Measurements from ENCODE around the gene IGF2BP1.
"Not testable (repeated sequence)": the region's sequence is repeated elsewhere in the genome, so short reads cannot be mapped to it uniquely, and the experiment has no call there.

The IGF2BP1 gene

GRCh38 chr17:48996722-48997102, 473 bp upstream of the IGF2BP1 start:
- no peak for DNase-seq

DNA sequence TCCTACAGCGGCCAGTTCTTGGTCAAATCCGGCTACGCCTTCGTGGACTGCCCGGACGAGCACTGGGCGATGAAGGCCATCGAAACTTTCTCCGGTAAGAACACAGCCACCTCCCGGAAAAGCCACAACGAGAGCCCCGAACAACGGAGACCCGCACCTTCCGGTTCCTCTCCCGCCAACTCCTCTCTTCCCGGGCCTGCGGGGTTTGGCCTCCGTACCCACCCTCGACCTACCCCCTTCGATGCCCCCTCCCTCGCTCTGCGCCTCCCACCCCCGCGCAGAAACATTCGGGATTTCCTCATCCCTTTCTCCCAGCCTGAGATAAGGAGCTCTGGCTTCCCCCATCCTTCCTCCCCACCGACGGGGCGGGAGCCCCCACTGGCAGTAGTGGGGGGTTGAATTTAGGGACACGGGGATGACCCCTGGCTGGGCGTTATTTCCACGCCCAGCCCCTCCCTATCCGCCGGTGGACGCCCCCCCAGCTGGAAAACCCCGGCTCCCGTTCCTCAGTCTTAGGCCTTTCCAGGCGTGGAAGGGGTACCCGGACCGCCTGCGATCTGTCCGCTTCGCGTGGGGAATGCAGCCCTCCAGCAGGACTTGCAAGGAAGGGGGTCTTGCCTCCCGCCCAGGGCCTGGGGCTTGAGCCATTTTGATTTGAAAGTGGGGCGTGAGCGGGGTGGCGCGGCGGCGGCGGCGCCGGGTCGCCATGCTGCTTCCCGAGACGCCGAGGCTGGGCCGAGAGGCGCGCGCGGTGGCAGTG, 822 bp downstream of the IGF2BP1 start:
- peak; percentile 8 for DNase-seq

GRCh38 chr17:48998587-48999440, 1.6 kb downstream of the IGF2BP1 start:
- no peak for DNase-seq

- no peak for DNase-seq
Measured at GRCh38 chr17:49000943-49001342, 3.8 kb downstream of the IGF2BP1 start.

- no peak for DNase-seq
Measured at GRCh38 chr17:49001671-49002070, 4.5 kb downstream of the IGF2BP1 start.

DNA sequence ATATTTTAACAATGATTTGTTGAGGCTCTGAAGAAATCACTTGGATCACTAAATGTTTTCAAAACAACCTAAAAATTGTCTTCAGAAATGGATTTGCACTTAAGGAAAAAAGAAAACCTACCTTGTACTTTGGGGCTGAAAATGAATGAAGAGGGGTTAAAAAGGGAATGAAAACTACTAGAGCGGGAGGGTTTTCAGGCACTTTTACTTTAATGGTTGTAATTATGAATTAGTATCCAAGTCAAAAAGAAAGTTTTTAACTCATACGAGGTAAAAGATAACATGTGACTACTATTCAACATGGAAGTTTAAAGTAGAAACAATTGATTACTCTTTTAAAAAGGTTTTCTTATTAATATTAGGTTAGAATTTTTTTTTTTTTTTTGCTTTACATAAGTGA, 5.1 kb downstream of the IGF2BP1 start:
- DNase-seq, result no peak

DNA sequence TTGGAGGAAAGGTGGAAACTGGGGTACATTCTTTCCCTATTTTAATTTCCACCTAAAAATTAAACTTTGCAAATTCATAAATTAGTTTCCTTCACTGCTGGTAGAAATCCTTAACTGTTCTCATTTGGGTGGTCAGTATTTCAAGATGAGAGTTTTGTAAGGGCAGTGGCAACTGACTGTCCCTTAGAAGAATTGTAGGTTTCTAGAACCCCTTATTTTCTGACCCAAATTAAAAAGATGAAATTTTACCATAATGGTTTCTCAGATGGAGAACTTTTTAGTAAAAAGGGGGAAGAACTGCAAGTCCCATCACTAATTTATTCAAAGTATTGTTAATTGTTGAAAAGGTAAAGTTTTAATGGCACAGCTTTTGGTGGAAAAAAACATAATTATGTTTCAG, 5.6 kb downstream of the IGF2BP1 start:
- no peak for DNase-seq

GRCh38 chr17:49003557-49004511, 6.6 kb downstream of the IGF2BP1 start:
- DNase-seq, result no peak

GRCh38 chr17:49005140-49005539, 8.0 kb downstream of the IGF2BP1 start:
- no peak for DNase-seq

DNA sequence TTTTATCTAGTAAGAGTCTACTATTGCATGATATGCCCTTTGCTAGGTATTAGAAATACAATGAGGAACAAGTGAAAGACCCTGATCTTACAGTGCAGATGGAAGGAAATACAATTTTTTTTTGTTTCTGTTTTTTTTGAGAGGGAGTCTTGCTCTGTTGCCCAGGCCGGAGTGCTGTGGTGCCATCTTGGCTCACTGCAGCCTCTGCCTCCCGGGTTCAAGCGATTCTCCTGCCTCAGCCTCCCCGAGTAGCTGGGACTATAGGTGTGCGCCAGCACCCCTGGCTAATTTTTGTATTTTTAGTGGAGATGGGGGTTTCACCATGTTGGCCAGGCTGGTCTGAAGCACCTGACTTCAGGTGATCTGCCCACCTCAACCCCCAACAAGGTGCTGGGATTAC, 11.7 kb downstream of the IGF2BP1 start:
- not testable (repeated sequence) for DNase-seq

GRCh38 chr17:49012769-49013255, 15.6 kb downstream of the IGF2BP1 start:
- no peak for DNase-seq

- DNase-seq, result no peak
Measured at GRCh38 chr17:49013311-49014213, 16.4 kb downstream of the IGF2BP1 start.

- DNase-seq, result no peak
Measured at GRCh38 chr17:49015179-49015923, 18.2 kb downstream of the IGF2BP1 start.

DNA sequence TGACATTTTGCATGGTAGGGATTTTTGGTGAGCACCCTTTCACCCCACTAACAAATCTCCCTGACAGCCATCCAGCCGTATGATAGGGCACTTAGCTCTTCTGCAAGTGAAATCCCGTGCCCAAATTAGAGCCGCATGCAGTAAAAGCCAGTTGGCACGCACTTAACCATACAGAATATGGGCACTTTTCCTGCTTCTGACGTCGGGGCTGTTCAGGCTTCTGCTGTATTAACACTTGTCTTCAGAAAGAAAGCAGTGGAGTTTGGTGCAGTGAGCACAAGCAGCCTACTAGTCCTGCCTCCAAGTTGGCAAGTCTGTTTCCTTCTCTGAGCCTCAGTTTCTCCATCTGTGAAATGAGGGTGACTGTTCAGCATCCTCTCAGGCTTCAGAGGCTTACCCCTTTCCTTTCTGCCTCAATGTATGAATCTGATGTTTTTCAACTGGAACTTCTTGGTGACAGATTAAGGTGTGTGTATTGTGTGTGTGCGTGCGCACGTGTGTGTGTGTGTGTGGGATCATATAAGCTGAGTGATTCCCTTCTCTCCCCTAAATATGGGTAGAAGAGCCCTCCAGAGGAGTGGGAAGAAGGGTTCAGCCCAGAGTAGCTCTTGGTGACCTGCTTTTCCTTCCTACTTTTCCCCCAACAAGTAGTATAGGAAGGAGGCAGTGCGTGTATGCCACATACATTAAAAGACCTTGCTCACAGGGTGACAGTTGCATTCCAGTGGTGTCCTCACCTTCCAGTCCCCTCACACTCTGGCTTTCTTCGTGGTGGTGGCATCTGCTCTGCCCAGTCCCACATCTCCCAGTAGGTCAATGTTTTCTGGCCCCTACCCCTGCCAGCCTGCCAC, 19.0 kb downstream of the IGF2BP1 start:
- no peak for DNase-seq

DNA sequence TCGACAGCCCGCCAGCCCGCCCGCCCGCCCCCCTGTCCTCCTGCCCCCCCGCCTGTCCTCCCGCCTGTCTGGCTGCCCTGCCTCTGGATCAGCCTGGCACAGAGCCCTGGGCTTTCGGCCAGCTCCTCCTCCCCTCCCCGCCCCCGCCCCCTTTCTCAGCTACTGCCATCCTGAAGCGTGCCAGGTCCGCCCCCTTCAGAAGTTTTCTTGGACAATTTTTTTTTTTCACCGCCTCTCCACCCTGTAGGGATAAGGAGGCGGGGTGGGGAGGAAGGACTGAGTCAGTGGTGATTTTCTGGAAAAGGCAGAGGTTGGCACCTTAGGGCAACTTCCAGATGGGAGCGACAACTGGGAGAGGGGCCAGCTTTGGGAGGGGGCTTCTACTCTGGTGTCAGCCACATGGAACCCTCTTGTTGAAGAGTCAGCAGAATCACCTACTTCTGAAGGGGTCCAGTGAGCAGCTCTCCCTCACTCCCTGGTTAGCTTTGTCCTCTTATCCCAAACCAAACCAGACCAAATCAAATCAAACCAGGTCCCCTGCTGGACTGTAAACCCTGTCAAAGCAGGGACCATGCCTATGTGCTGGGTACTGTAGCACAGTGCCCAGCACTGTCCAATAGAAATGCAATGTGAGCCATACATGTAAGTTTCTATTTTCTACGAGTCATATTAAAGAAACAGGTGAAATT, 19.7 kb downstream of the IGF2BP1 start:
- no peak for DNase-seq

GRCh38 chr17:49018116-49018612, 21.0 kb downstream of the IGF2BP1 start:
- DNase-seq, result no peak

DNA sequence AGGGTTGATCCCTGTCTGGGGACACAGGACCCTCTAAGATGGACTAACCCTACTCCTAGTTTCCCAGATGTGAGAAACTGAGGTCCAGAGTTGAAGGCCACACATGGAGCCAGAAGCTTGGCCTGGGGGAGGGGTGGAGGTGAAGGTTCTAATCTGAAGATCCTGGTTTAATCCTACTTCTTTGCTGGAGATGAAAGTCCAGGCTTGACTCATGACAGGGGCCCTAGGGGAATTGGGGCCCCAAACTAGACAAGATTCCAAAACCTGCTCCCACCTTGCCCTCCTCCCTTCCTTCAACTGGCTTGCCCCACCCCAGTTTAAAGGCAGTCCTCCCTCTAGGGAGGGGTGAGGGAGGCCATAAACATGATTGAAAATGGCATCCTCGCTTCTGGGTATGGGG, 21.6 kb downstream of the IGF2BP1 start:
- no peak for DNase-seq

GRCh38 chr17:49020609-49021008, 23.4 kb downstream of the IGF2BP1 start:
- DNase-seq, result no peak

DNA sequence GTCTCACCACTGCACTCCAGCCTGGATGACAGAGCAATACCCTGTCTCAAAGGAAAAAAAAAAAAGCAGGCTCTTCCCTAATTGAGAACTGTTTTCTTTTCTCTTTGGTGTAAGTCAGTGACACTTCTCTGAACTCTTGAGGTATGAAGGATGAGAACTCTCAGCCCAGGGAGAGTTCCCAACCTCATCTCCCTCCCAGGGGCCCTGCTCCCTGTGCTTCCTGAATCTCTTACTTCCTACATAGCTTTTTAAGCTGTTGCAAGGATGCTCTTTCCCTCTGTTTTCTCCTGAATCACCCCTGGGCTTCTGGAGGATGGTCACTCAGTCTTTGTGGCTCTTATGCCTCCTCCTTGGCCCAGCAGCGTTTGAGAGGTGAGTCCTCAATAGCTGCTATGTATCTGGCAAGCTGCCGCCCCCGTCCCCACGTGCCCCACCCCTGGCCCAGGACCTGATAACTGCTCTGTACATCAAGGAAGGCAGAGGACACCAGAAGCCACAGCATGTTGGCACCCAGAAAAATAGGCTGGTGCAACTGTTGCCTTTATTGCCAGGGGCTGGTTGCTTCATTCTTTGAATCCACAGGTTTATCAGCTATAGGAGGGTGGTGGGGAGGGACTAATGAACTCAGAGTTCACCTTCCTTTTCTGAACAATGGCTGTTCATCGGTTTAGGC, 24.0 kb downstream of the IGF2BP1 start:
- DNase-seq, result peak; percentile 47
